B cell (primary cell): Measurements from ENCODE around the gene PLD4. TPM values are rescaled to one million over a fixed set of nuclear protein-coding genes. Genes with fewer than 3 reads are reported as not detected.

Source experiments
- ATAC-seq: fragments of 200-7000 bp; cut with Tn5 transposase; one replicate; pipeline ENCODE4 v1.10.0; 2021; ENCODE audit warnings: low read depth, mild to moderate bottlenecking, moderate number of reproducible peaks, moderate library complexity
- CTCF ChIA-PET: fragments of 350-600 bp; sonication (Branson Sonifier 250); formaldehyde crosslinking; loops from one replicate; lab custom pipeline; 2021; ENCODE audit warnings: antibody characterized with exemption, inconsistent platforms; lab: Charles Lee
- POLR2A ChIA-PET: fragments of 350-600 bp; sonication (Branson Sonifier 250); formaldehyde crosslinking; loops from one replicate; lab custom pipeline; 2021; ENCODE audit warnings: antibody characterized with exemption; lab: Charles Lee
- DNase-seq: peaks from one replicate; pipeline ENCODE4 v3.0.0; 2013
- H2AFZ ChIP-seq: 2 replicates; pipeline ENCODE4 v1.6.1; 2012; ENCODE audit warnings: mild to moderate bottlenecking, low read depth, low read length; ENCODE audit not compliant: insufficient read depth, poor library complexity, severe bottlenecking
- H3K27ac ChIP-seq, 2 donors: 1 replicate in 1 of 2; 2 replicates in 1 of 2; pipeline ENCODE4 v1.5.1; 2012 to 2013; ENCODE audit warnings: low read length in 2 of 2, mild to moderate bottlenecking in 2 of 2, moderate library complexity in 1 of 2
- H3K27me3 ChIP-seq, 4 experiments: fragments of 200-600 bp in 1 of 4; sonication (generic) in 1 of 4; replicated peaks in 1 of 4; 1 replicate in 2 of 4; 2 replicates in 2 of 4; pipeline versions ENCODE4 v1.6.1 to v1.7.0; 2013 to 2016; ENCODE audit warnings: low read length in 3 of 4, mild to moderate bottlenecking in 2 of 4, mixed read lengths in 1 of 4, moderate library complexity in 1 of 4; ENCODE audit not compliant: insufficient read depth in 4 of 4, control insufficient read depth in 3 of 4; ENCODE audit errors: control extremely low read depth in 1 of 4
- H3K36me3 ChIP-seq, 2 experiments: replicated peaks in 1 of 2; 1 replicate in 1 of 2; 2 replicates in 1 of 2; pipeline versions ENCODE4 v1.6.1 to v1.7.1; 2013; ENCODE audit warnings: low read length in 1 of 2; ENCODE audit not compliant: insufficient read depth in 2 of 2, control insufficient read depth in 1 of 2; ENCODE audit errors: control extremely low read depth in 1 of 2, extremely low read depth in 1 of 2
- H3K4me1 ChIP-seq, 2 donors: fragments of 200-600 bp in 1 of 2; sonication (generic) in 1 of 2; 1 replicate in 1 of 2; 2 replicates in 1 of 2; pipeline versions ENCODE4 v1.5.1 to v1.6.1; 2013 to 2017; ENCODE audit warnings: low read length in 2 of 2; ENCODE audit not compliant: control insufficient read depth in 2 of 2, insufficient read depth in 2 of 2
- H3K4me2 ChIP-seq: replicated peaks from 2 replicates; pipeline ENCODE3; 2012; ENCODE audit warnings: mild to moderate bottlenecking, low read depth, low read length; ENCODE audit not compliant: poor library complexity, severe bottlenecking
- H3K4me3 ChIP-seq, 5 experiments: fragments of 200-600 bp in 1 of 5; sonication (generic) in 1 of 5; 1 replicate in 3 of 5; 2 replicates in 2 of 5; pipeline versions ENCODE4 v1.5.1 to v1.7.0; 2011 to 2016; ENCODE audit warnings: low read length in 4 of 5, mild to moderate bottlenecking in 4 of 5, low read depth in 2 of 5, control low read depth in 1 of 5, moderate library complexity in 1 of 5; ENCODE audit not compliant: insufficient read depth in 1 of 5; ENCODE audit errors: control extremely low read depth in 1 of 5, extremely low read depth in 1 of 5
- H3K79me2 ChIP-seq: fragments of 200-600 bp; sonication (generic); one replicate; pipeline ENCODE4 v1.6.0; 2016; ENCODE audit warnings: low read length; ENCODE audit not compliant: control insufficient read depth, insufficient read depth
- H3K9ac ChIP-seq: fragments of 200-600 bp; sonication (generic); 2 replicates; pipeline ENCODE4 v1.6.1; 2017; ENCODE audit warnings: mild to moderate bottlenecking, low read length, moderate library complexity
- H3K9me3 ChIP-seq, 3 donors: one replicate each; pipeline versions ENCODE4 v1.6.1 to v1.7.1; 2013; ENCODE audit warnings: low read length in 2 of 3; ENCODE audit not compliant: control insufficient read depth in 2 of 3, insufficient read depth in 1 of 3; ENCODE audit errors: control extremely low read depth in 1 of 3
- H4K20me1 ChIP-seq: 2 replicates; pipeline ENCODE4 v1.6.0; 2012; ENCODE audit warnings: mild to moderate bottlenecking, low read length; ENCODE audit not compliant: insufficient read depth, control insufficient read depth, poor library complexity, severe bottlenecking
- H3K27ac Mint-ChIP-seq: one replicate; pipeline ENCODE4 v1.8.0; 2021; ENCODE audit warnings: mixed read lengths
- H3K27me3 Mint-ChIP-seq: one replicate; pipeline ENCODE4 v1.8.0; 2021; ENCODE audit warnings: mixed read lengths
- H3K4me1 Mint-ChIP-seq: one replicate; pipeline ENCODE4 v1.8.0; 2021; ENCODE audit warnings: mixed read lengths
- H3K4me3 Mint-ChIP-seq: one replicate; pipeline ENCODE4 v1.8.0; 2021; ENCODE audit warnings: mixed read lengths
- H3K9me3 Mint-ChIP-seq: one replicate; pipeline ENCODE4 v1.8.0; 2022; ENCODE audit warnings: mixed read lengths; ENCODE audit not compliant: insufficient read depth
- CTCF ChIP-seq: fragments of 200-600 bp; IDR thresholded peaks from one replicate; pipeline ENCODE4 v1.8.0; 2022; ENCODE audit warnings: antibody characterized with exemption, mild to moderate bottlenecking
- EZH2 ChIP-seq: IDR thresholded peaks from 2 replicates; pipeline ENCODE4 v1.6.1; 2012; ENCODE audit warnings: borderline replicate concordance, low read depth, mild to moderate bottlenecking, moderate library complexity, low read length; ENCODE audit not compliant: insufficient read depth, poor library complexity, severe bottlenecking
- WGBS: methylation state at CpG from one replicate; pipeline ENCODE4 v1.1.5; 2013; ENCODE audit warnings: missing lambda C conversion rate; ENCODE audit not compliant: insufficient coverage; 5-methylcytosine and 5-hydroxymethylcytosine counted together
- intact Hi-C: fragments of 100-400 bp; cut with micrococcal nuclease; formaldehyde crosslinking; loops from one replicate; pipeline ENCODE4 v1.10.0; 2022
- polyA plus RNA-seq: library from polyadenylated mRNA; depleted of rRNA; stranded (reverse); fragments of >200 nt; gene quantifications from 2 replicates; pipeline ENCODE4 v1.2.3, GENCODE V29; 2012
- total RNA-seq, 2 donors: library from RNA; stranded (reverse); fragments of 120-200 nt in 1 of 2; gene quantifications; 1 replicate in 1 of 2; 2 replicates in 1 of 2; pipeline versions ENCODE4 v1.2.3 to v1.2.4, GENCODE V29; 2013 to 2022

Gene PLD4
- total and polyA plus RNA-seq, 2 donors (not counting 1 experiment from before 2014, with no cell fraction given): 49.9 to 79.7 TPM

- Histone ChIP-seq H3K79me2 (no peaks in the 10 kb centered on the region), H2AFZ (no peak overlapping the region), H3K36me3 (no peaks in the 10 kb centered on the region), H3K27me3 (no peaks in the 10 kb centered on the region), H3K27ac (no peak overlapping the region), H3K4me1 (peaks cover 0 to 5% of the 10 kb centered on the region in 2 donors), H3K4me3 (no peak overlapping the region), H3K9me3 (no peaks in the 10 kb centered on the region), H3K9ac (no peak overlapping the region), H3K4me2 (no peak overlapping the region), H4K20me1 (no peaks in the 10 kb centered on the region)
- Mint-ChIP-seq H3K27ac (no peak overlapping the region), H3K9me3 (no peaks in the 10 kb centered on the region), H3K4me1 (peaks cover 4% of the 10 kb centered on the region), H3K27me3 (peaks cover 5% of the 10 kb centered on the region), H3K4me3 (no peak overlapping the region)
- intact Hi-C loops: no loop called here
- ATAC-seq: no peak
- peak; percentile 7 for DNase-seq
- CTCF ChIA-PET: interaction anchor here (3.7 kb wide), 1 partner anchor 152 kb away, joined by 30 read pairs; no protein-coding TSS in a partner anchor
- no peak for TF ChIP-seq CTCF
- TF ChIP-seq EZH2: no peak
- POLR2A ChIA-PET: no interaction called here
- WGBS: 73% methylated on average over 31 of the region's 31 CpGs
Observed at GRCh38 chr14:104892531-104893434, 31.9 kb upstream of the PLD4 start.
